Mesothelial cell of epicardium (in vitro differentiated cells): ENCODE data around the gene KPNB1. TPM values are rescaled to one million over a fixed set of nuclear protein-coding genes. Genes with fewer than 3 reads are reported as not detected.
A peak's percentile ranks its signal among the peaks of the same experiment; 100 is the strongest.

Experiments
- DNase-seq, 2 experiments: peaks; one replicate each; pipeline ENCODE4 v3.0.0; 2021; ENCODE audit warnings: low spot score in 2 of 2; ENCODE audit not compliant: unreplicated experiment in 2 of 2
- H3K27ac Mint-ChIP-seq: 2 replicates; pipeline ENCODE4 v1.8.0; 2021; ENCODE audit warnings: mixed read lengths
- H3K27me3 Mint-ChIP-seq: 2 replicates; pipeline ENCODE4 v1.8.0; 2021; ENCODE audit warnings: low read depth, mixed read lengths
- H3K36me3 Mint-ChIP-seq: 2 replicates; pipeline ENCODE4 v1.8.0; 2021; ENCODE audit warnings: mixed read lengths
- H3K4me1 Mint-ChIP-seq: 2 replicates; pipeline ENCODE4 v1.8.0; 2021; ENCODE audit warnings: mixed read lengths
- H3K4me3 Mint-ChIP-seq: 2 replicates; pipeline ENCODE4 v1.8.0; 2021; ENCODE audit warnings: mild to moderate bottlenecking, moderate library complexity, mixed read lengths
- H3K9me3 Mint-ChIP-seq: 2 replicates; pipeline ENCODE4 v1.8.0; 2021; ENCODE audit warnings: mixed read lengths
- CTCF ChIP-seq: fragments of 200-600 bp; sonication (generic); IDR thresholded peaks from one replicate; pipeline ENCODE4 v1.5.0; 2021; ENCODE audit warnings: antibody characterized with exemption; ENCODE audit not compliant: unreplicated experiment
- total RNA-seq: library from RNA; stranded (reverse); gene quantifications from 3 replicates; pipeline ENCODE4 v1.2.1, GENCODE V29; 2021

KPNB1 gene
- total RNA-seq, 1 donor from 2014 or later = 302 TPM

GRCh38 chr17:47660064-47660492 is 10.4 kb downstream of the KPNB1 start:
- no peak for TF ChIP-seq CTCF
- no peaks in the 10 kb centered on the region for H3K4me1 Mint-ChIP-seq
- no peak for DNase-seq
- peaks cover 40% of the 10 kb centered on the region for H3K36me3 Mint-ChIP-seq
- H3K4me3 Mint-ChIP-seq = no peak overlapping the region
- no peak overlapping the region for H3K27ac Mint-ChIP-seq
- no peaks in the 10 kb centered on the region for H3K9me3 Mint-ChIP-seq
- no peaks in the 10 kb centered on the region for H3K27me3 Mint-ChIP-seq

- Mint-ChIP-seq H3K36me3 (peaks cover 34% of the 10 kb centered on the region), H3K27me3 (no peaks in the 10 kb centered on the region), H3K4me1 (no peaks in the 10 kb centered on the region), H3K9me3 (no peaks in the 10 kb centered on the region), H3K27ac (peak overlapping the region; percentile 54), H3K4me3 (no peak overlapping the region)
- TF ChIP-seq CTCF = peak; percentile 79
- peak in 1 of 2 experiments; percentile 49 for DNase-seq
These were observed 14.3 kb downstream of the KPNB1 start for GRCh38 chr17:47663912-47664623.

GRCh38 chr17:47664624-47664941 is 14.9 kb downstream of the KPNB1 start:
- H3K27ac Mint-ChIP-seq = no peak overlapping the region
- H3K9me3 Mint-ChIP-seq = no peaks in the 10 kb centered on the region
- no peak overlapping the region for H3K4me3 Mint-ChIP-seq
- H3K4me1 Mint-ChIP-seq = no peaks in the 10 kb centered on the region
- H3K27me3 Mint-ChIP-seq = no peaks in the 10 kb centered on the region
- no peak for DNase-seq
- TF ChIP-seq CTCF = peak; percentile 56
- H3K36me3 Mint-ChIP-seq = peaks cover 35% of the 10 kb centered on the region

GRCh38 chr17:47665655-47666054 is 15.9 kb downstream of the KPNB1 start:
- H3K9me3 Mint-ChIP-seq = no peaks in the 10 kb centered on the region
- no peak for DNase-seq
- H3K4me3 Mint-ChIP-seq = no peak overlapping the region
- H3K4me1 Mint-ChIP-seq = no peaks in the 10 kb centered on the region
- H3K27me3 Mint-ChIP-seq = no peaks in the 10 kb centered on the region
- H3K36me3 Mint-ChIP-seq = peaks cover 40% of the 10 kb centered on the region
- H3K27ac Mint-ChIP-seq = no peak overlapping the region
- TF ChIP-seq CTCF = no peak

- no peak for DNase-seq
- Mint-ChIP-seq H3K27ac (no peak overlapping the region), H3K36me3 (peaks cover 42% of the 10 kb centered on the region), H3K9me3 (no peaks in the 10 kb centered on the region), H3K27me3 (no peaks in the 10 kb centered on the region), H3K4me1 (no peaks in the 10 kb centered on the region), H3K4me3 (no peak overlapping the region)
- TF ChIP-seq CTCF = no peak
These were observed 19.4 kb downstream of the KPNB1 start for GRCh38 chr17:47669081-47669480.

- Mint-ChIP-seq H3K9me3 (no peaks in the 10 kb centered on the region), H3K4me1 (no peaks in the 10 kb centered on the region), H3K27me3 (no peaks in the 10 kb centered on the region), H3K27ac (no peak overlapping the region), H3K4me3 (no peak overlapping the region), H3K36me3 (peaks cover 48% of the 10 kb centered on the region)
- no peak for DNase-seq
- TF ChIP-seq CTCF = no peak
These were observed 20.3 kb downstream of the KPNB1 start for GRCh38 chr17:47670064-47670463.
